Cerebellar cortex (tissue), 1 donor: Measurements from ENCODE around the gene ITSN1.

ENCODE experiments used
- DNase-seq: peaks from one replicate; pipeline ENCODE4 v3.0.0-alpha.2; 2015; ENCODE audit warnings: low spot score

The ITSN1 gene

GRCh38 chr21:33729641-33730040 lies 87.3 kb downstream of the ITSN1 start:
- no peak for DNase-seq

DNA sequence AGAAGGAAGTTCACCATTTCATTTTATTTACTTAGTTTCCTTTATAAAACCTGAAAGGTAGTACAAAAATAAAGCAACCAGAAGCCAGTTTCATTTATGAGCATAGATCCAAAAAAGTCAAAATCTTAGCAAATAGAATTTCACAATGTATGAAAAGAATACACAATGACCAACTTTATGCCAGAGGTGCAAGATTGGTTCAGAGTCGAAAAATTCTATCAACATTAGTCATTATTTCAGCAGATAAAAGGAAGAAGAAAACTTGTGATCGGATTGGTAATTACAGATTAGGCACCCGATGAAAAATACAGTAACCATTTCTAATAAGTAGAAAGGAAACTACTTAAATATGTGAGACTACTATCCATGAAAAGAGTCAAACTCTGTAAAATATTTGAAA lies 89.1 kb downstream of the ITSN1 start:
- DNase-seq = no peak

DNA sequence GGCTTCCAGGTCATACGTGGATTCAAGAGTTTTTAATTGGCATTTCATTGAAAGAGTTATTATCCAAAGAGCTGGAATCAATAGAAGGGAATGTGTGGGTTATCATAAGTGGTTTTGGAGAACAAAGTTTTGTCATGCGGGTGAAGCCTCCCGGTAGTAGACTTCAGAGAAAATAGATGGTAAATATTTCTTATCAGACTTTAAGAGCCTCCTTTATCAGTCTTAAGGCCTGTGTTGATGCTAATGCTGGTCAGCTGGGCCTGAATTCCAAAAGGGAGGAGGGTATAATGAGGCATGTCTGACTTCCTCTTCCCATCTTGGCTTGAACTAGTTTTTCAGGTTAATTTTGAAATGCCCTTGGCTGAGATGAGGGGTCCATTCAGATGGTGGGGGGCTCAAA lies 89.7 kb downstream of the ITSN1 start:
- no peak for DNase-seq

DNA sequence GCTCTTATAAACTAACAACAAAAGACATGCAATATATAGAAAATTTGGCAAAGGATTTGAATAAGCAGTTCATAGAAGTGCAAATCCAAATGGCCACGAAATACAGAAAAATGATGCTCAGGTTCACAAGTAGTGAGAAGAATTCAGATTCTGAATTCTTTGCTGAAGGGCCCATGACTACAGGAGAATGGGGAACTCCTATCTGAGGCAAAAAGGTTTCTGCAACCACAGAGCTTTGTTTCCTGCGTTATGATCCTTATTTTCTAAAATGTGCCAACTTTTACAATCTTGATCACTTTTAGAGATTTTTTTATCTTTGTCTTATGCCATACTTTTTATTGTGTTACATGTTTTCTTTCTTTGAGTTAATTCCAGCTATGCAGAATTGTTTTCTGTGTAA lies 91.3 kb downstream of the ITSN1 start:
- DNase-seq = no peak

GRCh38 chr21:33734291-33734690 lies 92.0 kb downstream of the ITSN1 start:
- no peak for DNase-seq

GRCh38 chr21:33734818-33735217 lies 92.5 kb downstream of the ITSN1 start:
- no peak for DNase-seq

DNA sequence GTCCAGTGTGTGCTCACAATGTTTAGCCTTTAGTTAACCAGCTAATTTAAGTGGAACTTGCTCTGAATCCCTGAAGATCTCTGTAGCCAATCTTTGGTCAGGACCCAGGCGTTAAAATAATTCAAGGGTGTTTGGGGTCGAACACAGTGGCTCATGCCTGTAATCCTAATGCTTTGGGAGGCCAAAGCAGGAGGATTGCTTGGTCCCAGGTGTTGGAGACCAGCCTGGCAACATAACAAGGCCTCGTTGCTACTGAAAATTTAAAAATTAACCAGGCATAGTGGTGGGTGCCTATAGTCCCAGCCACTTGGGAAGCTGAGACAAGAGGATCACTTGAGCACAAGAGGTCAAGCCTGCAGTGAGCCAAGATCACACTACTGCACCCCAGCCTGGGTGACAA lies 94.3 kb downstream of the ITSN1 start:
- no peak for DNase-seq

DNA sequence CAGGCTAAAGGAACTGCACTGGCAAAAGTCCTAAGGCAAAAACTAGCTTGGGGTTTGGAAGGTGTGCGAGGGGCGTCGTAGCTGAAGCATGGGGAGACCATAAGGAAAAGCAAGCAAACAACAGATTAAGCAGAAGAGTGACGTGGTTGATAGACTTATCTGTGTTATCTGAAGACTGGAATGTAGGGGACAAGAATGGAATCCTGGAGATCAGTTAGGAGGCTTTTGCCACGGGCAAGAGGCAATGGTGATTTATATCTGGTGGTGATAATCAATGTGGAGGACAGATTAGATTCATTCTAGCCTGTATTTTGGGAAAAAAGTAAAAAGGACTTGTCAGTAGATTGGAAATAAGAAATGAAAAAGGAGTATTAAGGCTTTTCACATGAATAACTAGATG lies 97.4 kb downstream of the ITSN1 start:
- DNase-seq = no peak

DNA sequence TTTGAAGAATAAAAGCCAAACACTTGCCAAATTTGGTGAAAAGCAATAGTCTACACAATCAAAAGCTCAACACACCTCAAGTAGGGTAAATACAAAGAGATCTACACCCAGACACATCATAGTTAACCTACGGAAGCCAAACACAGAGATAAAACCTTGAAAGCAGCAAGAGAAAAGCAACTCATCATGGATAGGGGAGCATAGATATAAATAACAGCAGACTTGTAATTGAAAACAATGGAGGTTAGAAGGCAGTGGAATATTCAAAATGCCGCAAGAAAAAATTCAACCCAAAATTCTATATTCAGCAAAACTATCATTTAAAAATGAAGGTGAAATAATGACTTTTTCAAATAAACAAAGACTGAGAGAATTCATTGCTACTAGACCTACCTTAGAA lies 105.1 kb downstream of the ITSN1 start:
- no peak for DNase-seq

DNA sequence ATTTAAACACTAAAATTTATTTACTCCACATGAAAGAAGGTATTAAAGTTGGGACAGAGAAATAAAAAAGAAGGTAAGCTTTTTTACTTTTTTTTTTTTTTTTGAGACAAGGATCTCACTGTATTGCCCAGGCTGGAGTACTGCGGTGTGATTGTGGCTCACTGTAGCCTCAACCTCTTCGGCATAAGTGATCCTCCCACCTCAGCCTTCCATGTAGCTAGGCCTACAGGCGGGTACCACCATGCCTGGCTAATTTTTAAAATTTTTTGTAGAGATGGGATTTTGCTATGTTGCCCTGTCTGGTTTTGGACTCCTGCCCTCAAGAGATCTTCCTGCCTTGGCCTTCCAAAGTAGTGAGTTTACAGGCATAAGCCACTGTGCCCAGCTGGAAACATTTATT lies 106.6 kb downstream of the ITSN1 start:
- no peak for DNase-seq

- no peak for DNase-seq
Measured at GRCh38 chr21:33750017-33750416, 107.7 kb downstream of the ITSN1 start.

- DNase-seq = no peak
Measured at GRCh38 chr21:33751120-33751519, 108.8 kb downstream of the ITSN1 start.

GRCh38 chr21:33751533-33751932 lies 109.2 kb downstream of the ITSN1 start:
- DNase-seq = no peak

DNA sequence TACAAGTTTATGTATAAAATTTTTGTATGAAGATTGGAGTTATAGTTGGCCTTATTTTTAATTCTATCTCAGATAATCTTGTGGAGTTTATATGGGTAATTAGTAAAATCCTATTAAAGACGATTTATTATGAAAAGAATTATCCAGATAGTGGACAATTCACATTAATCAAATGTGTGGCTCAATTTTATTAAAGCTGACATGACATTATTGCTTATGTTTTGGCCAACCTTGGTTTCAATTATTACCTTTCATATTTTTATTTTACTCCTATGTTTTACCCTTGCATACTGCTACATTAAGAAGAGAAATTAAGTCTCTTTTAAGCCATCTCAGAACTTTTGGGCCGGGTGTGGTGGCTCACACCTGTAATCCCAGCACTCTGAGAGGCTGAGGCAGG lies 110.0 kb downstream of the ITSN1 start:
- no peak for DNase-seq

GRCh38 chr21:33753886-33754285 lies 111.6 kb downstream of the ITSN1 start:
- no peak for DNase-seq

GRCh38 chr21:33754481-33754880 lies 112.2 kb downstream of the ITSN1 start:
- DNase-seq = no peak

- no peak for DNase-seq
Measured at GRCh38 chr21:33755354-33755753, 113.1 kb downstream of the ITSN1 start.

GRCh38 chr21:33760641-33761440 lies 118.5 kb downstream of the ITSN1 start:
- DNase-seq = peak; percentile 54

GRCh38 chr21:33761441-33762036 lies 119.2 kb downstream of the ITSN1 start:
- DNase-seq = no peak

DNA sequence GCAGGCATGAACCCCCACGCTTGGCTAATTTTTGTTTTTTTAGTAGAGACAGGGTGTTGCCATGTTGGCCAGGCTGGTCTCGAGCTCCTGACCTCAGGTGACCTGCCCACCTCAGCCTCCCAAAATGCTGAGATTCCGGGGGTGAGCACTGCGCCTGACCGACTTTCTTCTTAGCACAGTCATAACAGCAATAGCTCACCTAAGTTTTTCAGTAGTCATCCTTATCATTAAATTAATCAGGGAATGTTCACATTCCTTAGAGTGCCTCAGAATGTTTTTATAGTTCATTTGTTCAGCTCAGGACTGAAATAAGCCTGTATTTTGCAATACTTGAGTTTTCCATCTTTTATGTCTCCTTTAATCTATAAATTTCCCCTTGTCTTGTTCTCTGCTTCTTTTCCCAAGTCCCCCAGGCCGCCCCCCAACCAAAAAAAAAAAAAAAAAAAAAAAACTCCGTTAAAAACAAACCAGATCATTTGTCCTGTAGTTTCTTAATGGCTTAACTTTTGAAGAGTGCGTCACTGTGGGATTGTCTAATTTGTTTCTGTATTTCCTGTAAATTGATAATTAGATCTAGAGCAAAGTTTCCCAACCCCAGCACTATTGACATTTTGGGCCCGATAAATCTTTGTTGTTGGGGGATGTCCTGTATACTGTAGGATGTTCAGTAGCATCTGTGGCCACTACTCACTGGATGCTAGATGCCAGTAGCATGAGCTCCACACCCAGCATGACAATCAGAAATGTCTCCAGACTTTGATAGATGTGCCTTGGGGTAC lies 120.7 kb downstream of the ITSN1 start:
- no peak for DNase-seq

- DNase-seq = no peak
Measured at GRCh38 chr21:33763582-33763899, 121.2 kb downstream of the ITSN1 start.

DNA sequence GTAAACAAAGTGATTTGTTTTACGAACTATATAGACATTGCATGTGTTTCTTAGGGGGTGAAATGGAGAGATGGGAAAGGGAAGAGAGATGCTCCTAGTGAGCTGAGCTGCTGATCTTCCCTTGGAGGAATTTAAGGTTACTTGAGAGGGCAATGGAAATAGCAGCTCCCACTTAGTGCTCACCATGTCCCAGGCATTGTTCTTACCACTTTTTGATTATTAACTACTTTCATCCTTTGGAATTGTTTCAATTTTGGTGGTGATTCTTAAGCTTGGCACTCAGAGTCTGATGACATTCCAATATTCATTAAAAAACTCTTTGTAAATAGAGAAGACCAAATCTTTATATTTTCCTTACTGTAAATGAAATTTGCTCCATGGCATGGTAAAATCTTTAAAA lies 124.9 kb downstream of the ITSN1 start:
- no peak for DNase-seq

GRCh38 chr21:33767960-33768359 lies 125.7 kb downstream of the ITSN1 start:
- DNase-seq = no peak
